NCI-H526 (cell line): ENCODE results near the gene IRF7.
A peak's percentile ranks its signal among the peaks of the same experiment; 100 is the strongest.
"Not testable (repeated sequence)": the region's sequence is repeated elsewhere in the genome, so short reads cannot be mapped to it uniquely, and the experiment has no call there.

Experiments
- DNase-seq, 2 experiments: peaks; one replicate each; lab custom pipeline; 2025; lab: John Stamatoyannopoulos, UW

Gene IRF7

GRCh38 chr11:615504-616319 is at the start of gene IRF7:
Gene IRF7 (minus strand): TSS chr11:615950. CDS start chr11:615364, 586 bp downstream.
- peak; percentile 80 to 96 for DNase-seq

DNA sequence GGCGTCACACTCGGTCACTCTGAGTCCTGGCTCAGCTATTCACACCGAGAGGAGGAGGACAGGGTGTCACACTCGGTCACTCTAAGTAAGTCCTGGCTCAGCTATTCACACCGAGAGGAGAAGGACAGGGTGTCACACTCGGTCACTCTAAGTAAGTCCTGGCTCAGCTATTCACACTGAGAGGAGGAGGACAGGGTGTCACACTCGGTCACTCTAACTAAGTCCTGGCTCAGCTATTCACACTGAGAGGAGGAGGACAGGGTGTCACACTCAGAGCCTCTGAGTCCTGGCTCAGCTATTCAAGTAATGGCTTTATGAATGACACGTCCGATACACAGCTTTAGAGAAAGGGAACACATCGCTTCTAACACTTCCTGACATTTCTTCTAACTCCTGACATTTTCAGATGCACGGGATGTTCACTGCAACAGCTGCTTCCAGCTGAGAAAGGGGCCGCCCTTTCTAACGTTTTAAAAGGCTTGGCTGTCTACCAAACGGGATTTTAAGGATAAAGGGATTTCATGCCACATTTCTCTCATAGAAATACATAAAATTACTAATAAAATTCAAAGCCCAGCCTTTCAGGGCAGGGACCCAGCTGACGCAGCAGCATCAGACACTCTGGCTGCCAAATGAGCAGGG is 49.4 kb upstream of the IRF7 start:
- no peak for DNase-seq

- DNase-seq: peak in 1 of 2 experiments; percentile 81
Observed at GRCh38 chr11:662689-663274, 47.0 kb upstream of the IRF7 start.

GRCh38 chr11:660681-661444 is 45.1 kb upstream of the IRF7 start:
- DNase-seq: no peak

DNA sequence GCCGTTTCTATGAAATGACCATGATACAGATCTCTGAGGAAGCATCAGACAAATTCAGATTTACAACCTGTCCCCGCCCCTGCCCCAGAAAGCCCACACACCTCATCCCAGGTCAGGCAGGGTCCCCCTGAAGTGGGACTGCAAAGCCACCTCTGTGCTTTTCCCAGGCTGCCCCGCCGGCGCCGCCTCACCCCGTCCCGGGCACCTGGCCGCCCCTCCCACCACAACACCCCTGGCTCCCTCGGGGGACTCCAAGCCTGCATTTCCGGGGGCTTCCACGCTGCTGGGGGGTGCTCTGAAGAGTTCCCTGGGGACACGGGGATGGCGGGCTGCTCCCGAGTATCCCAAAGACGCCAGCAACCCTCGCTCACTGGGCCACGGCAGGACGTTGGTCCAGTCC is 44.5 kb upstream of the IRF7 start:
- DNase-seq: no peak

GRCh38 chr11:659532-660085 is 43.9 kb upstream of the IRF7 start:
- DNase-seq: no peak

GRCh38 chr11:657691-658126 is 42.0 kb upstream of the IRF7 start:
- DNase-seq: no peak

GRCh38 chr11:656866-657265 is 41.1 kb upstream of the IRF7 start:
- no peak for DNase-seq

GRCh38 chr11:656426-656825 is 40.7 kb upstream of the IRF7 start:
- DNase-seq: no peak

DNA sequence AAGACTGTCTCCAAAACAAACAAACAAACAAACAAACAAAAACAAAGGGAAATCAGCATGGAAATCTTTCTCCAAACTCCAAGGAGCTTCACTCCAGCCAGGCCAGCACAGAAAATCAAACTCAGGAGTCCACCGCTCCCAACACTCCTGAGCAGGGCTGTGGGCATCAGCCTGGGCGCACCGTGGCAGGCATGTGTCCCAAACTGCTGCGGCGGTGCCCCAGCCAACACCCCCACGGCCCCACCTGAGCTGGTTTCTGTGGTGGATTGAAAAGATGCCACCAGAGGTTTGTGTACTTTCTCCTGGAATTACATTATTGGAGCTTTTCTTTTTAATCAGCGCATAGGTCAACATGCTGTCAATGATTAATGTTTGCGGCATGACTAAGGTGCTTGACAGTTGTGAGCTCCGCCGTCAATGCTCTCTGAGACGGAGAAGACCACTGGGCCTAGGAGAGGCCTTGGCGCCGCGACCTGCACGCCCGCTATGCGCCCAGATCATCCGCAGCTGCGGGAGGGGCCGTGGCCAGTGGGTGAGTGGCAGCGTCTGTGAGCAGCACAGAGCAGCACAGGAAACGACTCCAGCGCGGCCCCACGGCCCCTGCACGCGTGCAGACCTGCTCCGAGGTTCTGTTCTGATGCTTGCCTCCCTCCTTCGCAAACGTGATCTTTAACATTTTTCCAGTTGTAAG is 39.4 kb upstream of the IRF7 start:
- no peak for DNase-seq

DNA sequence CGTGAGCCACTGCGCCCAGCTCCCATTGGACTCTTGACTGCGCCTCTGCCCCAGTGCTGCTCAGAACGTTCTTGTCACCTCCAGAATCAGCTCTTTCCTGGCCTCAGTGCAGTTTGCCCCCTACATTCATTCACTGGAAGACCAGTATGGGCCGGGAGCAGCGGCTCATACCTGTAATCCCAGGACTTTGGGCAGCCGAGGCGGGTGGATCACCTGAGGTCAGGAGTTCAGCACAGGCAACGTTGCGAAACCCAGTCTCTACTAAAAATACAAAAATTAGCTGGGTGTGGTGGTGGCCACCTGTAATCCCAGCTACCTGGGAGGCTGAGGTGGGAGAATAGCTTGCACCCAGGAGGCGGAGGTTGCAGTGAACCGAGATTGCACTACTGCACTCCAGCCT is 38.7 kb upstream of the IRF7 start:
- DNase-seq: not testable (repeated sequence)

DNA sequence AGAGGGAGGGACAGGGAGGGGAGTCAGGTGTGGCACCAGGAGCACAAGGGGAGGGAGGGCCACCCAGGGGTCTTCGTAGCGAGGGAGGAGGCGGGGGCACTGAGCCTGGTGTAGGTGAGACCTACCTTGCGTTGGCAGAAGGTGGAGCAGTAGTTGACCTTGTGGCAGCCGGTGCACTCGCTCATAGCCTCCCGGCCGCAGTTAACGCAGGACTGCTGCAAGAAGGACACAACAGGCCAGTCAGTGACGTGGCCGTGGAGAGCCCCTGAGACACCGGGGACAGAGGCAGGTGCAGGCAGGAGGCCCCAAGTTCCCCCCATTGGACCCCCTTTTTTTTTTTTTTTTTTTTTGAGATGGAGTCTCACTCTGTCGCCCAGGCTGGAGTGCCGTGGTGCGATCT is 38.1 kb upstream of the IRF7 start:
- DNase-seq: no peak

- DNase-seq: not testable (repeated sequence)
Observed at GRCh38 chr11:653136-653535, 37.4 kb upstream of the IRF7 start.

GRCh38 chr11:650482-650881 is 34.7 kb upstream of the IRF7 start:
- no peak for DNase-seq

GRCh38 chr11:647672-648158 is 32.0 kb upstream of the IRF7 start:
- not testable (repeated sequence) for DNase-seq

GRCh38 chr11:646214-646613 is 30.5 kb upstream of the IRF7 start:
- no peak for DNase-seq

DNA sequence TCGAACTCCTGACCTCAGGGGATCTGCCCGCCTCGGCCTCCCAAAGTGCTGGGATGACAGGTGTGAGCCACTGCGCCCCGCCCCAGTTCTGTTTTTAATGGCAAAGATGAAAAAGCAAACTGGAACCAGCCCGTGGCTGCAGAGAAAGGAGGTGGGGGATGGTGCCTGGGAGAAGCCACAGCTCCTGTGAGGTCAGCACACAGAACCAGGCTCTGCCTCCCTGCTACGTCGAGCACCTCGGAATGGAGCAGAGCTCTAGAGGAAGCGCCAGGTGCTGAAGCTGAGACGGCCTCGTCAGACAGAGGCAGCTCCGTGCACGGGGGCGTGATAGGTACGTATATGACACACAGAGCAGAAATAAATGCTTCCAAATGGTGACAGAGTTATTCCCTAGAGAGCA is 29.8 kb upstream of the IRF7 start:
- no peak for DNase-seq

GRCh38 chr11:643849-644738 is 28.3 kb upstream of the IRF7 start:
- no peak for DNase-seq

- DNase-seq: no peak
Observed at GRCh38 chr11:643366-643765, 27.6 kb upstream of the IRF7 start.

DNA sequence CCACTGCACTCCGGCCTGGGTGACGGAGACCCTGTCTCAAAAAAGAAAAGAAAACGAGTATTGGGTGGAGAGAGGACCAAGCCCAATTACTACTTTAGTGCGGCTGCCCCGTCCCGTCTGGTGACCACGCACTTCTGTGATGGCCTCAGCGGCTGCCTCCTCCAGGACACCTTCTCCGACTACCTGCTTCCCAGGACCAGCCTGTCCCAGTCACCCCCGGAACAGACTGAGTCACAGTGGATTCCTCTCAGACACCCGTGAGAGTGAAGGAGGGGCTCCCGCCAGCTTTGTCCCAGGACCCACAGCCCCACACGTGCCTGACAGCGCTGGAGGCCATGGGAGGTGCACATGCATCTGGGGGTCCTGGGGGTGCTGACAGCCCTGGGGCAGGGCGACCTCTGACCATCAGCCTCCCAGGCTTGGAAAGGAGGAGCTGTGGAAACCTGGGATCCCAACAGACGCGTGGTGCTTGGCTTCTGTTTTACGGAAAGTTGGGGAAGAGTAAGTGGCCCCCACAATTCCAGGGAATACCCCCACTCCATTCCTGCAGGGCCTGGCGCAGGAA is 26.1 kb upstream of the IRF7 start:
- DNase-seq: no peak
